B cell (primary cell): ENCODE data around the gene ANKRD23.

Experiments used
- CTCF ChIP-seq: fragments of 200-600 bp; IDR thresholded peaks from one replicate; pipeline ENCODE4 v1.8.0; 2022; ENCODE audit warnings: antibody characterized with exemption, mild to moderate bottlenecking
- EZH2 ChIP-seq: IDR thresholded peaks from 2 replicates; pipeline ENCODE4 v1.6.1; 2012; ENCODE audit warnings: borderline replicate concordance, low read depth, mild to moderate bottlenecking, moderate library complexity, low read length; ENCODE audit not compliant: insufficient read depth, poor library complexity, severe bottlenecking

- TF ChIP-seq CTCF, result no peak
- TF ChIP-seq EZH2, result no peak
Observed at GRCh38 chr2:96878171-96878570, 34.4 kb upstream of the ANKRD23 start.
